Breast epithelium (tissue), 4 donors: Measurements from ENCODE around the gene MICAL2. TPM values are rescaled to one million over a fixed set of nuclear protein-coding genes. Genes with fewer than 3 reads are reported as not detected.
A peak's percentile ranks its signal among the peaks of the same experiment; 100 is the strongest.

Source experiments
- DNase-seq, 2 donors: peaks; one replicate each; pipeline ENCODE4 v3.0.0-alpha.2; 2019; ENCODE audit warnings: low spot score in 2 of 2
- H3K27ac ChIP-seq, 2 donors: fragments of 200-600 bp; sonication (generic) in 1 of 2; one replicate each; pipeline ENCODE4 v1.5.1; 2016 to 2019; ENCODE audit warnings: mild to moderate bottlenecking in 1 of 2
- H3K27me3 ChIP-seq, 2 donors: fragments of 200-600 bp; sonication (generic) in 1 of 2; one replicate each; pipeline versions ENCODE4 v1.5.1 to v1.6.0; 2017 to 2019; ENCODE audit warnings: control low read depth in 1 of 2, mild to moderate bottlenecking in 1 of 2
- H3K36me3 ChIP-seq: fragments of 200-600 bp; one replicate; pipeline ENCODE4 v1.5.1; 2019
- H3K4me1 ChIP-seq, 2 donors: fragments of 200-600 bp; sonication (generic); one replicate each; pipeline ENCODE4 v1.5.1; 2016 to 2019; ENCODE audit warnings: control low read depth in 1 of 2
- H3K4me3 ChIP-seq, 3 donors: fragments of 200-600 bp; sonication (generic); 1 replicate in 2 of 3; 2 replicates in 1 of 3; pipeline ENCODE4 v1.5.1; 2016 to 2019; ENCODE audit warnings: mild to moderate bottlenecking in 3 of 3, moderate library complexity in 2 of 3
- H3K9me3 ChIP-seq, 2 donors: fragments of 200-600 bp; sonication (generic) in 1 of 2; one replicate each; pipeline ENCODE4 v1.5.1; 2016 to 2019; ENCODE audit warnings: control low read depth in 1 of 2
- POLR2A ChIP-seq: fragments of 450-650 bp; IDR thresholded peaks from one replicate; pipeline ENCODE4 v1.6.1; 2016; ENCODE audit warnings: antibody characterized with exemption, mild to moderate bottlenecking, moderate library complexity
- POLR2AphosphoS5 ChIP-seq, 3 donors: sonication (generic); formaldehyde crosslinking; IDR thresholded peaks; one replicate each; pipeline ENCODE4 v1.6.1; 2017; ENCODE audit warnings: antibody characterized with exemption in 3 of 3
- intact Hi-C: fragments of 100-400 bp; cut with DNase I; formaldehyde crosslinking; loops from one replicate; pipeline ENCODE4 v1.15.1; 2023; ENCODE audit warnings: low total_unique reads
- total RNA-seq, 3 donors: library from RNA; depleted of rRNA; stranded (reverse); fragments of >200 nt; gene quantifications; one replicate each; pipeline ENCODE4 v1.1.0, GENCODE V29; 2016
- TF ChIP-seq, protein P1 (sequence below), 3 donors: fragments of 450-650 bp; IDR thresholded peaks; one replicate each; pipeline ENCODE4 v1.5.1; 2016 to 2017; ENCODE audit warnings: antibody characterized with exemption in 3 of 3, mild to moderate bottlenecking in 3 of 3, moderate library complexity in 3 of 3

Gene MICAL2
- total RNA-seq, 3 donors from 2014 or later: 30.9 to 52.4 (median 38.6) TPM

DNA sequence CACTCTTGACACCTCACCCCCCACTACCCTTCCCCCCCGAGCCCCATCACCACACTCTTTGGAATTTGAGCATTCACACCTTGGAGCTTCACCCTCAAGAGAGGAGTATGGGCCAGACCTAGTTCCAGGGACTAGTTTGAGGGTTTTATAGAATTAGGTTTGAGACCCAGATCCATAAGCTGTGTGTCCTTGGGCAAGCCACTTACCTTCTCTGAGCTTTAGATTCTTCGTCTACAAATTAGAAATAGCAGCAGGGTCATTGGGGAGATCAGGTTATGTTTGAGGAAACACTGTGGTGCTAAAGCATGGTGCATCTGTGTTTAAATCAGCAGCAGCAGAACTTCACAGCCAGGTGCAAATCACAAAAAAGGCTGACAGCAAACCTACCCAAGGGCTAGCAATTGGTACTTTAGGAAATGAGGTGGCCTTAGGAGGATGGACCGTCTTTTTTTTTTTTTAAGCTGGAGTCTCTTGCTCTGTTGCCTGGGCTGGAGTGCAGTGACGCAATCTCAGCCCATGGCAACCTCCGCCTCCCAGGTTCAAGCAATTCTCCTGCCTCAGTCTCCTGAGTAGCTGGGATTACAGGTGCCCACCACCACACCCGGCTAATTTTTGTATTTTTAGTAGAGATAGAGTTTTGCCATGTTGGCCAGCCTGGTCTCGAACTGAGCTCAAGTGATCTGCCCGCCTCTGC is 114.8 kb downstream of the MICAL2 start:
- Histone ChIP-seq H3K27ac (peak overlapping the region in 1 of 2 donors; percentile 85), H3K36me3 (no peaks in the 10 kb centered on the region), H3K4me1 (peaks cover 0 to 13% of the 10 kb centered on the region in 2 donors), H3K9me3 (no peaks in the 10 kb centered on the region), H3K27me3 (no peaks in the 10 kb centered on the region), H3K4me3 (no peak overlapping the region)
- DNase-seq: no peak
- TF ChIP-seq, protein P1, sequence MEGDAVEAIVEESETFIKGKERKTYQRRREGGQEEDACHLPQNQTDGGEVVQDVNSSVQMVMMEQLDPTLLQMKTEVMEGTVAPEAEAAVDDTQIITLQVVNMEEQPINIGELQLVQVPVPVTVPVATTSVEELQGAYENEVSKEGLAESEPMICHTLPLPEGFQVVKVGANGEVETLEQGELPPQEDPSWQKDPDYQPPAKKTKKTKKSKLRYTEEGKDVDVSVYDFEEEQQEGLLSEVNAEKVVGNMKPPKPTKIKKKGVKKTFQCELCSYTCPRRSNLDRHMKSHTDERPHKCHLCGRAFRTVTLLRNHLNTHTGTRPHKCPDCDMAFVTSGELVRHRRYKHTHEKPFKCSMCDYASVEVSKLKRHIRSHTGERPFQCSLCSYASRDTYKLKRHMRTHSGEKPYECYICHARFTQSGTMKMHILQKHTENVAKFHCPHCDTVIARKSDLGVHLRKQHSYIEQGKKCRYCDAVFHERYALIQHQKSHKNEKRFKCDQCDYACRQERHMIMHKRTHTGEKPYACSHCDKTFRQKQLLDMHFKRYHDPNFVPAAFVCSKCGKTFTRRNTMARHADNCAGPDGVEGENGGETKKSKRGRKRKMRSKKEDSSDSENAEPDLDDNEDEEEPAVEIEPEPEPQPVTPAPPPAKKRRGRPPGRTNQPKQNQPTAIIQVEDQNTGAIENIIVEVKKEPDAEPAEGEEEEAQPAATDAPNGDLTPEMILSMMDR (IDR thresholded peaks at IDR 0.05): no peak
- TF ChIP-seq POLR2AphosphoS5 (IDR thresholded peaks at IDR 0.05) (no peak), POLR2A (no peak)
- intact Hi-C loops: no loop called here

DNA sequence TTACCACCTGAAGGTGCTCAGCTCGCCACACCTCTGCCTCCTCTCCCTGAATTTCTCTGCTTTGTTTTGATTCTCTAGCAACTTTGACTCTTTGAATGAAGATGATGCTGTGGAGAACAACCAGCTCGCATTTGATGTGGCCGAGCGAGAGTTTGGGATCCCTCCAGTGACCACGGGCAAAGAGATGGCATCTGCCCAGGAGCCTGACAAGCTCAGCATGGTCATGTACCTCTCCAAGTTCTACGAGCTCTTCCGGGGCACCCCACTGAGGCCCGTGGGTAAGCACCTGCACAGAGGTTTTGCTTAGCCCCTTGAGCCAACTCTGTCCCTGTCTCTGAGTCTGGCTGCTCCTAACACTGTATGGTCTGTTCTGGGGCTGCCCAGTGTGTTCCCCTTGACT is 115.7 kb downstream of the MICAL2 start:
- H3K36me3 ChIP-seq: no peaks in the 10 kb centered on the region
- H3K27me3 ChIP-seq: no peaks in the 10 kb centered on the region
- intact Hi-C loops: no loop called here
- peaks cover 0 to 13% of the 10 kb centered on the region in 2 donors for H3K4me1 ChIP-seq
- TF ChIP-seq POLR2AphosphoS5 (IDR thresholded peaks at IDR 0.05): no peak
- TF ChIP-seq, protein P1 (IDR thresholded peaks at IDR 0.05): no peak
- no peak for TF ChIP-seq POLR2A
- no peak overlapping the region for H3K4me3 ChIP-seq
- H3K9me3 ChIP-seq: no peaks in the 10 kb centered on the region
- H3K27ac ChIP-seq: no peak overlapping the region
- no peak for DNase-seq

DNA sequence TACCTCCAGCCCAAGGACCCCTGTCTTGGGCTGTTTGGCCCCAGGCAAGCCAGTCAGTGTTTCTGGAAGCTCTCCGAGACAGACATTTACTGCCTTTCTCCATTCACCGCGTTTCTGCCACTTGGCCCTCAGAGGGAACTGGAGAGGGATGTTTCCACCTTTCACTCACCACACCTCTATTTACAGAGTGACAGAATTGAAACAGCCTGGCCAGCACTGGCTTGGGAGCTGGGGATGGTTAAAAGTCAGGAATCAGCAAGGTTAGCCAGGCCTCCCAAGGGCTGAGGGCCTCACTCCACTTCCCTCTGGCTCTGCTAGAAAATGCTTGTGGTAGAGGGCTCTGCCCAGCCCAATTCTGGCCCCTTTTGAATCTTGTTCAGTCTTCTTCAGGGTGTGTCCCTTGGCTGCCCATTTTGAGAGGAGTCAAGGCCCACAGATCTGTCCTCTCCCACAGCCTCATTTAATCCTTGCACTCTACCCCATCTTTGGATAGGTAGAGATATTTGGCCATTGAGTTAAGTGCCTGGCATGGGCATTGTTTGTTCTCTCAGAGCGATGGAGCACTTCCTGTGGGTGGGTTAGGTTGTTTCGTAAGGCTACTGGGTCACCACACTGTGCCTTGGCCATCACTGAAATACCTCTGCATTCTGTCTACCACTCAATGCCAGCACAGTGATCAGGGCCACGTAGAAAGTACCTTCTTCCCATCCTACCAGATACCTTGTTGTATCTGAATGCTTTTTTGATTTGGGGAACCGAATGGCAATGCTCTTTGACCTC is 119.2 kb downstream of the MICAL2 start:
- no peak for DNase-seq
- Histone ChIP-seq H3K27ac (peak overlapping the region in 1 of 2 donors; percentile 32), H3K36me3 (no peaks in the 10 kb centered on the region), H3K27me3 (no peaks in the 10 kb centered on the region), H3K4me3 (no peak overlapping the region), H3K4me1 (peaks cover 0 to 2% of the 10 kb centered on the region in 2 donors), H3K9me3 (no peaks in the 10 kb centered on the region)
- intact Hi-C loops: no loop called here
- TF ChIP-seq POLR2AphosphoS5 (IDR thresholded peaks at IDR 0.05) (no peak), POLR2A (no peak)
- TF ChIP-seq, protein P1 (IDR thresholded peaks at IDR 0.05): no peak

DNA sequence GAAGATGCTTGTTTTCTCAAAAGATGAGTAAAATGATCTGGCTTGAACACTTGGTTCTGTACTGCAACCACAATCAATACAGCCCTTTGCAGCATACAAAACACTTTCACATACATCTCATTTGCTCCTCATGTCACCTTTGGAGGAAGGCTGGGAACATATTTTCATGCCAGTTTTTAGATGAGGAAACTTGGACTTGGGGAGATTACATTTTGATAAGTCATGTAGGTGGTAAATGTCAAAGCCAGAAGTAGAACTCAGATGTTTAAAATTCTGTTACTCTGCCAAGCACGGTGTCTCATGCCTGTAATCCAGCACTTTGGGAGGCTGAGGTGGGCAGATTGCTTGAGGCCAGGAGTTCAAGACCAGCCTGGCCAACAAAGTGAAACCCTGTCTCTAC is 121.8 kb downstream of the MICAL2 start:
- Histone ChIP-seq H3K9me3 (no peaks in the 10 kb centered on the region), H3K27me3 (no peaks in the 10 kb centered on the region), H3K27ac (peak overlapping the region in 1 of 2 donors; percentile 25), H3K36me3 (no peaks in the 10 kb centered on the region), H3K4me3 (no peak overlapping the region), H3K4me1 (no peaks in the 10 kb centered on the region)
- TF ChIP-seq, protein P1 (IDR thresholded peaks at IDR 0.05): no peak
- TF ChIP-seq POLR2AphosphoS5 (IDR thresholded peaks at IDR 0.05) (no peak), POLR2A (no peak)
- no peak for DNase-seq
- intact Hi-C loops: no loop called here
